WTC11 (cell line): ENCODE measurements around the gene DAB1. TPM values are rescaled to one million over a fixed set of nuclear protein-coding genes. Genes with fewer than 3 reads are reported as not detected.

ENCODE experiments used
- ATAC-seq: fragments of 200-7000 bp; cut with Tn5 transposase; 2 replicates; pipeline ENCODE4 v1.10.0; 2021; ENCODE audit warnings: mild to moderate bottlenecking, moderate library complexity
- CTCF ChIA-PET: fragments of 300-600 bp; sonication (Branson Sonifier 250); formaldehyde crosslinking; loops from one replicate; lab custom pipeline; 2021; ENCODE audit warnings: antibody characterized with exemption; lab: Charles Lee
- POLR2A ChIA-PET: fragments of 350-600 bp; sonication (Branson Sonifier 250); formaldehyde crosslinking; loops from one replicate; lab custom pipeline; 2021; ENCODE audit warnings: antibody characterized with exemption; lab: Charles Lee
- DNase-seq: peaks from one replicate; pipeline ENCODE4 v3.0.0; 2021; ENCODE audit warnings: low spot score
- H3K27ac Mint-ChIP-seq: 2 replicates; pipeline ENCODE4 v1.8.0; 2021; ENCODE audit warnings: mixed read lengths
- H3K27me3 Mint-ChIP-seq: 2 replicates; pipeline ENCODE4 v1.8.0; 2021; ENCODE audit warnings: low read depth, mild to moderate bottlenecking, moderate library complexity, mixed read lengths
- H3K36me3 Mint-ChIP-seq: 2 replicates; pipeline ENCODE4 v1.8.0; 2021; ENCODE audit warnings: mixed read lengths
- H3K4me1 Mint-ChIP-seq: 2 replicates; pipeline ENCODE4 v1.8.0; 2022; ENCODE audit warnings: mixed read lengths
- H3K4me3 Mint-ChIP-seq: 2 replicates; pipeline ENCODE4 v1.8.0; 2021; ENCODE audit warnings: mild to moderate bottlenecking, moderate library complexity, mixed read lengths
- H3K9me3 Mint-ChIP-seq: 2 replicates; pipeline ENCODE4 v1.8.0; 2021; ENCODE audit warnings: mixed read lengths
- ATF6 ChIP-seq: sonication (generic); formaldehyde crosslinking; IDR thresholded peaks from 2 replicates; pipeline ENCODE4 v1.8.1; 2023; ENCODE audit warnings: mild to moderate bottlenecking, missing genetic modification reagents
- E2F4 ChIP-seq: sonication (generic); formaldehyde crosslinking; IDR thresholded peaks from 2 replicates; pipeline ENCODE4 v1.8.1; 2022; ENCODE audit warnings: low read depth, mild to moderate bottlenecking, moderate library complexity, missing genetic modification reagents, borderline replicate concordance
- ESRRA ChIP-seq: sonication (generic); formaldehyde crosslinking; IDR thresholded peaks from 2 replicates; pipeline ENCODE4 v1.8.1; 2022; ENCODE audit warnings: mild to moderate bottlenecking, missing genetic modification reagents, borderline replicate concordance
- GABPB1 ChIP-seq: sonication (generic); formaldehyde crosslinking; IDR thresholded peaks from 2 replicates; pipeline ENCODE4 v1.8.1; 2023; ENCODE audit warnings: mild to moderate bottlenecking, missing genetic modification reagents
- HMGXB4 ChIP-seq: sonication (generic); formaldehyde crosslinking; IDR thresholded peaks from 2 replicates; pipeline ENCODE4 v1.8.1; 2023; ENCODE audit warnings: mild to moderate bottlenecking, moderate library complexity, missing genetic modification reagents
- IRF1 ChIP-seq: sonication (generic); formaldehyde crosslinking; IDR thresholded peaks from 2 replicates; pipeline ENCODE4 v1.8.0; 2023; ENCODE audit warnings: missing genetic modification reagents
- IRF2 ChIP-seq: sonication (generic); formaldehyde crosslinking; IDR thresholded peaks from 2 replicates; pipeline ENCODE4 v1.8.0; 2022; ENCODE audit warnings: low read depth, missing genetic modification reagents, borderline replicate concordance
- MXD4 ChIP-seq: fragments of 250-450 bp; sonication (Bioruptor Pico); IDR thresholded peaks from 2 replicates; pipeline ENCODE4 v1.8.0; 2021; ENCODE audit warnings: mild to moderate bottlenecking, moderate library complexity, borderline replicate concordance
- NFYB ChIP-seq: sonication (generic); formaldehyde crosslinking; conservative IDR thresholded peaks from 2 replicates; pipeline ENCODE4 v1.8.0; 2022; ENCODE audit warnings: low read depth, missing genetic modification reagents
- NR2C2 ChIP-seq: sonication (generic); formaldehyde crosslinking; IDR thresholded peaks from 2 replicates; pipeline ENCODE4 v1.8.0; 2022; ENCODE audit warnings: mild to moderate bottlenecking, missing genetic modification reagents
- PRRX2 ChIP-seq: fragments of 250-450 bp; sonication (Bioruptor Pico); IDR thresholded peaks from 2 replicates; pipeline ENCODE4 v1.8.0; 2021; ENCODE audit warnings: mild to moderate bottlenecking
- RELA ChIP-seq: sonication (generic); formaldehyde crosslinking; IDR thresholded peaks from 2 replicates; pipeline ENCODE4 v1.8.1; 2022; ENCODE audit warnings: missing genetic modification reagents, mild to moderate bottlenecking, borderline replicate concordance
- SP1 ChIP-seq: sonication (generic); formaldehyde crosslinking; conservative IDR thresholded peaks from 2 replicates; pipeline ENCODE4 v1.8.1; 2022; ENCODE audit warnings: missing genetic modification reagents
- TCF7 ChIP-seq: sonication (generic); formaldehyde crosslinking; IDR thresholded peaks from 2 replicates; pipeline ENCODE4 v1.8.0; 2022; ENCODE audit warnings: mild to moderate bottlenecking, low read depth, missing genetic modification reagents, moderate library complexity
- TEAD4 ChIP-seq: sonication (generic); formaldehyde crosslinking; IDR thresholded peaks from 2 replicates; pipeline ENCODE4 v1.8.0; 2022; ENCODE audit warnings: mild to moderate bottlenecking, missing genetic modification reagents
- ZMAT4 ChIP-seq: fragments of 250-450 bp; sonication (Bioruptor Pico); IDR thresholded peaks from 2 replicates; pipeline ENCODE4 v1.9.0; 2021; ENCODE audit warnings: mild to moderate bottlenecking
- ZNF232 ChIP-seq: sonication (generic); formaldehyde crosslinking; IDR thresholded peaks from 2 replicates; pipeline ENCODE4 v1.8.0; 2022; ENCODE audit warnings: mild to moderate bottlenecking, missing genetic modification reagents
- ZNF396 ChIP-seq: fragments of 250-450 bp; sonication (Bioruptor Pico); IDR thresholded peaks from 2 replicates; pipeline ENCODE4 v1.8.0; 2021; ENCODE audit warnings: mild to moderate bottlenecking, moderate library complexity, borderline replicate concordance
- ZNF671 ChIP-seq: fragments of 250-450 bp; sonication (Bioruptor Pico); IDR thresholded peaks from 2 replicates; pipeline ENCODE4 v1.8.0; 2021; ENCODE audit warnings: mild to moderate bottlenecking
- total RNA-seq: library from RNA; stranded (reverse); gene quantifications from 3 replicates; pipeline ENCODE4 v1.2.3, GENCODE V29; 2021

The DAB1 gene
- total RNA-seq, 1 experiment from 2014 or later: 10.7 TPM

- H3K27ac Mint-ChIP-seq: no peak overlapping the region; the same call in 1 of the 2 replicates
- no peak for ATAC-seq
- ChIA-PET POLR2A (interaction anchor here (1.0 kb wide), 1 partner anchor 9 kb away, joined by 3 read pairs; no protein-coding TSS in a partner anchor), CTCF (no interaction called here)
- TF ChIP-seq HMGXB4 (CRISPR knock-in tag): no peak
- no peak for TF ChIP-seq SP1 (CRISPR knock-in tag)
- TF ChIP-seq ZMAT4 (CRISPR knock-in tag): no peak
- no peak for TF ChIP-seq PRRX2
- TF ChIP-seq ESRRA (CRISPR knock-in tag): no peak
- no peak for TF ChIP-seq TEAD4
- no peak for TF ChIP-seq NFYB
- no peak for DNase-seq
- H3K4me1 Mint-ChIP-seq: peaks cover 27% of the 10 kb centered on the region
- no peaks in the 10 kb centered on the region for H3K36me3 Mint-ChIP-seq
- H3K4me3 Mint-ChIP-seq: no peak overlapping the region
- H3K9me3 Mint-ChIP-seq: no peaks in the 10 kb centered on the region
- no peaks in the 10 kb centered on the region for H3K27me3 Mint-ChIP-seq
These were observed 23.8 kb downstream of the DAB1 start for GRCh38 chr1:57400048-57400447.

- TF ChIP-seq NR2C2 (CRISPR knock-in tag) (no peak), NFYB (no peak), E2F4 (CRISPR knock-in tag) (no peak), ZNF232 (no peak), IRF2 (no peak), ATF6 (CRISPR knock-in tag) (no peak)
- ChIA-PET CTCF (interaction anchor here (1.2 kb wide), 1 partner anchor 15 kb away, joined by 4 read pairs; no protein-coding TSS in a partner anchor), POLR2A (no interaction called here)
- no peak overlapping the region for H3K4me3 Mint-ChIP-seq
- H3K27me3 Mint-ChIP-seq: no peaks in the 10 kb centered on the region
- peaks cover 35% of the 10 kb centered on the region for H3K4me1 Mint-ChIP-seq
- DNase-seq: no peak
- H3K36me3 Mint-ChIP-seq: no peaks in the 10 kb centered on the region
- no peak overlapping the region for H3K27ac Mint-ChIP-seq
- no peaks in the 10 kb centered on the region for H3K9me3 Mint-ChIP-seq
- no peak for ATAC-seq
These were observed 30.7 kb downstream of the DAB1 start for GRCh38 chr1:57393058-57393584.

- no peaks in the 10 kb centered on the region for H3K27me3 Mint-ChIP-seq
- no peak overlapping the region for H3K4me3 Mint-ChIP-seq
- peaks cover 23% of the 10 kb centered on the region for H3K4me1 Mint-ChIP-seq
- TF ChIP-seq ZNF671 (CRISPR knock-in tag): no peak
- no peak for TF ChIP-seq IRF1 (CRISPR knock-in tag)
- no peak for TF ChIP-seq GABPB1 (CRISPR knock-in tag)
- no peak for TF ChIP-seq RELA (CRISPR knock-in tag)
- no peak for TF ChIP-seq ZNF396 (CRISPR knock-in tag)
- TF ChIP-seq TCF7: no peak
- TF ChIP-seq TEAD4: no peak
- TF ChIP-seq MXD4 (CRISPR knock-in tag): no peak
- POLR2A ChIA-PET: no interaction called here
- H3K36me3 Mint-ChIP-seq: no peaks in the 10 kb centered on the region
- no peaks in the 10 kb centered on the region for H3K9me3 Mint-ChIP-seq
- CTCF ChIA-PET: no interaction called here
- no peak for DNase-seq
- ATAC-seq: no peak
- no peak overlapping the region for H3K27ac Mint-ChIP-seq
These were observed 38.5 kb downstream of the DAB1 start for GRCh38 chr1:57385336-57385735.
